Gastrocnemius medialis (tissue), 4 donors: ENCODE measurements around the gene ZEB2.

Experiments used
- CTCF ChIP-seq, 5 experiments: fragments of 450-650 bp in 3 of 5; fragments of 200-600 bp in 2 of 5; sonication (generic) in 2 of 5; IDR thresholded peaks in 4 of 5; conservative IDR thresholded peaks in 1 of 5; 1 replicate in 4 of 5; 2 replicates in 1 of 5; pipeline ENCODE4 v1.5.1; 2016 to 2019; ENCODE audit warnings: antibody characterized with exemption in 5 of 5, mild to moderate bottlenecking in 3 of 5, moderate library complexity in 3 of 5
- POLR2A ChIP-seq, 2 donors: fragments of 450-650 bp; IDR thresholded peaks; one replicate each; pipeline ENCODE4 v1.6.1; 2017; ENCODE audit warnings: antibody characterized with exemption in 2 of 2, mild to moderate bottlenecking in 2 of 2, moderate library complexity in 2 of 2

DNA sequence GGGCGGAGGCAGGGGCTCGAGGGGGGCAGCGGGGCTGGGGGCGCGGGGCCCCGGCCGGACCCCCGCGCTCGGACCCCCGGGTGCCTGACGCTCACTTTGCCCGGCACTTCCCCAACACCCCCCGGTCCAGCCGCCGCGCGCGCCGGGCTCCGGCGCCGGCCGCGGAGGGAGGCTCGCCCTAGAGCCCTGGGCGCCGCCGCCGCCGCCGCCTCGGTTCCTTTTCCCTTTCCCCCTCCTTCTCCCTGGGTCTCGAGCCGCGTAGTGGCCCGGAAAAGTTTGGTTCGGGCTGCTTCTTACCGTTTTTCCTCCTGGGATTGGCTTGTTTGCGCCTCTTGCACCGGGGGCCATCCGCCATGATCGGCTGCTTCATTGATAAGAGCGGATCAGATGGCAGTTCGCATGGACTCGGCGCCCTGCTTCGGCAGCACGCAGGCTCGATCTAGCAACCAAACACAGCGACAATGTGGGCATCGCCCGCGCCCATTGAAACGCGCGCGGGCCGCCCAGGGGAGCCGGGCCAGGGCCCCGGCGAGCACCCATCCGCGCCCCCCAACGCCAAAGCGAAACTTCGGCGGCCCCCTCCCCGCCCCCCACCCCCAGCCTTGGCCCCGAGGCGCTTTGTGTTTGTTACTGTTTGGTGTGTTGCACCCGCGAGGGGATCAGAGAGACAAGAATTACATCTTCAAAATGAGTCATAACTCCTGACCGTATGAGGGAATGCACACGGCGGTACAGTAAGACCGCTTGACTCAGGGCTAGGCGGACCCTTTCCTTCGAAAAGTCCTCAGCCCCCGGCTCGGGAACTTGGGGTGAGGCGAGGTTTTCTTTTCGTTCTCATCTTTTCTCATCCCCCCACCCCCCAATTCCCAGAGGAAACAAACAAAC, 2.7 kb downstream of the ZEB2 start:
- TF ChIP-seq CTCF (IDR thresholded peaks at IDR 0.05 in 4 of 5, conservative IDR thresholded peaks at IDR 0.05 in 1 of 5) (no peak), POLR2A (IDR thresholded peaks at IDR 0.05) (peak; percentile 43 to 75)
